Choroid plexus epithelial cell (primary cell): ENCODE data around the gene CBX8.

Experiments
- DNase-seq: peaks from one replicate; pipeline ENCODE4 v3.0.0-alpha.2; 2010; ENCODE audit warnings: low read depth
- H3K4me3 ChIP-seq: 2 replicates; pipeline ENCODE4 v1.5.1; 2011; ENCODE audit warnings: low read depth, mild to moderate bottlenecking, control low read depth, low read length, moderate library complexity
- CTCF ChIP-seq: conservative IDR thresholded peaks from 2 replicates; pipeline ENCODE4 v1.5.1; 2011; ENCODE audit warnings: low read depth, mild to moderate bottlenecking, control low read depth, inconsistent platforms, low read length, moderate library complexity

The CBX8 gene

GRCh38 chr17:79788989-79789942, 7.6 kb downstream of the CBX8 start:
- TF ChIP-seq CTCF: no peak
- DNase-seq: no peak
- H3K4me3 ChIP-seq: no peak overlapping the region

GRCh38 chr17:79788455-79788854, 8.4 kb downstream of the CBX8 start:
- no peak overlapping the region for H3K4me3 ChIP-seq
- no peak for TF ChIP-seq CTCF
- no peak for DNase-seq

DNA sequence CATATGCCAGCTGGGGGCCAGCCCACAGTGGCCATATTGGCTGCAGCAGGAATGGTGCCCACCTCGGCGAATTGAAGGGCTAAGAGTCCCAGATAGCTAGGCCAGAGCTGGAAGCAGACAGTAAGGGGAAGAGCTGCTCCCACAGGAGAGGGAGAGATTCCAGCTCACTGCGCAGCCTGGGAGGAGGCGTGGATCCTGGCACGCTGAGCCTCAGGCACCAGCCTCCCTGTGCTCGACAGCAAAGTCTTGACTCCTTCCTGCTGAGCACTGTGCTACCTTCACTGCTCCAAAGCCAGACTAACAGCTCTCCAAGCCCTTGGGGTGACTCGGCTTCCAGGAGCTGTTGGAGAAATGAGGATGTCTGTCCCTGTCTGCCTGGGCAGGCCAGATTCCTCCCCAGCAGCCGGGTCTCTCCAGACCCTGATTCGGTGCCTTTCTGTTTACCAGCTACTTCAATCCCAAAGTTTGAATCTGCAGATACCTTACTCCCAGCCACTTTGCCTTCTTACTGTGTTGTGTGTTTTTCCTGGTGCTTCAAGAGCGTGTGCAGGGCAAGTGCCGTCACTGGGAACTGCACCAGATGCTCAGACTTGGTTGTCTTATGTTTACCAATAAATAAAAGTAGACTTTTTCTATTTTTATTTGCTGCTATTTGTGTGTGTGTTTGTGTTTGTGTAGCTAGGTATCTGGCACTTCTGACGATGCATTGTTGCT, 9.8 kb downstream of the CBX8 start:
- no peak for TF ChIP-seq CTCF
- no peak overlapping the region for H3K4me3 ChIP-seq

DNA sequence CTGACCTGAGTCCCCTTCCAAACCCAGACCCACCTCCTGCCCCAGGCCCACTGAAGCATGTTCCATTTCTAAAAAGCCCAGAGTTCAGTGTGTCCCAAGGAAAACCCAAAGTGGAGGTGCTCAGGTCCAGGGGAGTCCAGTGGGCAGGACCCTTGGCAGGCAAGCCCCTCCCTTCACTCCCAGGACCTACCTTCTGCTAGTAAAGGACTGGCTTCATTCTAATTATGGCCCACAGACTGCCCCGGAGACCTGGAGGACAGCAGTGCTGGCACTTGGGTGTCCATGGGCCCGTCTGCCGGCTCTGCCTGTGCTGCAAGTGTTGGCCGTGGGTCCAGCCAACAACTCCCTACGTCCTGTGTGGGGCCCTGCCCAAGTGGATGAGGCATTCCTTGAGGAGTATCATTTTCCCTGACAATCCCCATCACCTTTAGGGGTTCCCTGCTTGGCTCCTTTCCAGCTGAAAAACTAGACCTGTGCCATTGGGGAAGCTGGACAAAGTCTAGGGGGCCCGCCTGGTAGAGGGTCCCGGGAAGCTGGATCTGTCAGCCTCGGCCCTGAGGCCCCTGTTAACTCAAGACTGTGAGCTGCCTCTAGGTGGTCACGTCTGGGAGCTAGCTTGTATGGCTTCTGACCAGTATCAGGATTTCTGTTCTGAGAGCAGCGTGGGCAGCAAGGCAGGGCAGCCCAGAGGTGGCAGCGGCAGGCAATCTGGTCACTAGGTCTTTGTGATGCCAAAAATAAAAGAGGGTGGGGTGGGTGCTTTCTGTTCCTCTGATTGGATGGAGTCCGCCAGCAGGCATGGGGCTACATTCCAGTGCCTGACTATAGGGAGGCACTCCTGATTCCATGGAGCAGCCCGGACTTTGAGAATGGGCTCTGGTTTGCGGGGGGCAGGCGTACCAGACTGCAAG, 10.7 kb downstream of the CBX8 start:
- TF ChIP-seq CTCF: no peak
- DNase-seq: no peak
- no peak overlapping the region for H3K4me3 ChIP-seq

More for the DNA sequence above, 9.8 kb downstream of the CBX8 start:
- no peak for DNase-seq

- DNase-seq: no peak
- no peak for TF ChIP-seq CTCF
- no peak overlapping the region for H3K4me3 ChIP-seq
Observed at GRCh38 chr17:79785017-79785899, 11.6 kb downstream of the CBX8 start.
